GM10266 (cell line): Measurements from ENCODE around the gene FAM222B.

Experiments
- DNase-seq: peaks from one replicate; pipeline ENCODE4 v3.0.0; 2012; ENCODE audit errors: extremely low spot score
- CTCF ChIP-seq: IDR thresholded peaks from 2 replicates; pipeline ENCODE4 v1.5.1; 2012; ENCODE audit warnings: mild to moderate bottlenecking, low read depth; ENCODE audit not compliant: control insufficient read depth, insufficient read depth; ENCODE audit errors: missing control alignments

Gene FAM222B

GRCh38 chr17:28751600-28752366, 90.8 kb downstream of the FAM222B start:
- no peak for DNase-seq
- TF ChIP-seq CTCF = no peak

- TF ChIP-seq CTCF = peak; percentile 100
- DNase-seq = peak; percentile 81
Observed at GRCh38 chr17:28750178-28751047, 92.2 kb downstream of the FAM222B start.

GRCh38 chr17:28749516-28750177, 92.9 kb downstream of the FAM222B start:
- TF ChIP-seq CTCF = no peak

GRCh38 chr17:28748852-28749515, 93.6 kb downstream of the FAM222B start:
- no peak for DNase-seq
- no peak for TF ChIP-seq CTCF

More at GRCh38 chr17:28749516-28750177, 92.9 kb downstream of the FAM222B start:
- no peak for DNase-seq

GRCh38 chr17:28747801-28748750, 94.5 kb downstream of the FAM222B start:
- TF ChIP-seq CTCF = no peak
- DNase-seq = no peak
